Natural killer cell (primary cell): Measurements from ENCODE around the gene TMC5. TPM values are rescaled to one million over a fixed set of nuclear protein-coding genes. Genes with fewer than 3 reads are reported as not detected.
"Not testable (repeated sequence)": the region's sequence is repeated elsewhere in the genome, so short reads cannot be mapped to it uniquely, and the experiment has no call there.

Experiments used
- ATAC-seq, 3 donors: fragments of 150-1000 bp in 2 of 3; fragments of 200-7000 bp in 1 of 3; cut with Tn5 transposase; 1 replicate in 1 of 3; 2 replicates in 2 of 3; pipeline ENCODE4 v1.10.0; 2021; ENCODE audit warnings: mild to moderate bottlenecking in 2 of 3, moderate library complexity in 2 of 3
- DNase-seq, 2 donors: peaks; one replicate each; pipeline versions ENCODE4 v3.0.0 to v3.0.0-alpha.2; 2013 to 2021; ENCODE audit warnings: mixed read lengths in 1 of 2
- H3K27ac ChIP-seq: one replicate; pipeline ENCODE4 v1.5.1; 2013; ENCODE audit warnings: mild to moderate bottlenecking, low read length
- H3K27me3 ChIP-seq: one replicate; pipeline ENCODE4 v1.6.1; 2013; ENCODE audit warnings: low read length; ENCODE audit not compliant: control insufficient read depth, insufficient read depth
- H3K36me3 ChIP-seq: one replicate; pipeline ENCODE4 v1.6.1; 2013; ENCODE audit warnings: low read length; ENCODE audit not compliant: control insufficient read depth, insufficient read depth
- H3K4me1 ChIP-seq: one replicate; pipeline ENCODE4 v1.6.1; 2013; ENCODE audit warnings: low read length; ENCODE audit not compliant: control insufficient read depth, insufficient read depth
- H3K4me3 ChIP-seq: one replicate; pipeline ENCODE4 v1.5.1; 2013; ENCODE audit warnings: low read length
- H3K9me3 ChIP-seq: one replicate; pipeline ENCODE4 v1.6.1; 2013; ENCODE audit warnings: low read length; ENCODE audit not compliant: control insufficient read depth, insufficient read depth
- H3K27ac Mint-ChIP-seq, 2 donors: one replicate each; pipeline ENCODE4 v1.8.0; 2022; ENCODE audit warnings: mild to moderate bottlenecking in 2 of 2, mixed read lengths in 2 of 2, moderate library complexity in 1 of 2
- H3K27me3 Mint-ChIP-seq, 2 donors: one replicate each; pipeline ENCODE4 v1.8.0; 2022; ENCODE audit warnings: low read depth in 2 of 2, mixed read lengths in 2 of 2
- H3K36me3 Mint-ChIP-seq: one replicate; pipeline ENCODE4 v1.8.0; 2022; ENCODE audit warnings: mixed read lengths
- H3K4me1 Mint-ChIP-seq, 2 donors: one replicate each; pipeline ENCODE4 v1.8.0; 2022; ENCODE audit warnings: mixed read lengths in 2 of 2
- H3K4me3 Mint-ChIP-seq: one replicate; pipeline ENCODE4 v1.8.0; 2022; ENCODE audit warnings: mild to moderate bottlenecking, moderate library complexity, mixed read lengths
- H3K9me3 Mint-ChIP-seq, 2 donors: one replicate each; pipeline ENCODE4 v1.8.0; 2022; ENCODE audit warnings: mixed read lengths in 2 of 2
- CTCF ChIP-seq: fragments of 200-600 bp; IDR thresholded peaks from one replicate; pipeline ENCODE4 v1.8.0; 2022; ENCODE audit warnings: antibody characterized with exemption
- WGBS: methylation state at CpG from one replicate; pipeline ENCODE4 v1.1.7; 2013; ENCODE audit warnings: missing lambda C conversion rate; ENCODE audit not compliant: insufficient coverage; 5-methylcytosine and 5-hydroxymethylcytosine counted together
- intact Hi-C: fragments of 100-400 bp; cut with micrococcal nuclease; formaldehyde crosslinking; loops from one replicate; pipeline ENCODE4 v1.14.2; 2022
- total RNA-seq, 4 donors: library from RNA; stranded (reverse); fragments of 120-200 nt in 1 of 4; gene quantifications; one replicate each; pipeline versions ENCODE4 v1.2.3 to v1.2.4, GENCODE V29; 2013 to 2022

TMC5 gene
- total RNA-seq, 3 donors from 2014 or later (not counting 1 experiment from before 2014, with no cell fraction given): not detected

DNA sequence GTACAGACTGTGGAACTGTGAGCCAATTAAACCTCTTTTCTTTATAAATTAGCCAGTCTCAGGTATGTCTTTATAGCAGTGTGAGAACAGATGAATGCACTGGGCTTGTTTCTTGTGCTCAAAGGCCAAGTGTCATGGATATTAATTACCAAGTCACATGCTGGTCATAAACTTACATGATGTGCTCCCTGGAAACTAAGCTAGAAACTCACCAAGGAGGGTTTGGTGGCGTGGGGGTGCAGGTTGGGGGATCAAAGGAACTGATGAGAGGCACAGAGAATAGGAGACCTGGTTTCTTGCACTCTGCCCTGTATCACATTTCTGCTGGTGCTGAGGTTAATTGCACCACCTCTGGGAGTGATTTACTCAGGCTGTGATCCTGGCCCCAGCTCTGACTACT, 31.2 kb upstream of the TMC5 start:
- no peak for TF ChIP-seq CTCF
- Histone ChIP-seq H3K27ac (no peak overlapping the region), H3K36me3 (no peaks in the 10 kb centered on the region), H3K4me3 (no peak overlapping the region), H3K9me3 (no peaks in the 10 kb centered on the region), H3K27me3 (no peaks in the 10 kb centered on the region), H3K4me1 (peaks cover 27% of the 10 kb centered on the region)
- intact Hi-C loops: no loop called here
- peaks cover 0 to 12% of the 10 kb centered on the region in 2 donors for H3K4me1 Mint-ChIP-seq
- no peak for ATAC-seq
- H3K4me3 Mint-ChIP-seq: no peak overlapping the region
- peaks cover 22 to 40% of the 10 kb centered on the region in 2 donors for H3K27me3 Mint-ChIP-seq
- H3K36me3 Mint-ChIP-seq: no peaks in the 10 kb centered on the region
- DNase-seq: no peak
- no peak overlapping the region for H3K27ac Mint-ChIP-seq
- H3K9me3 Mint-ChIP-seq: no peaks in the 10 kb centered on the region
- WGBS: 68% methylated on average over 1 of the region's 1 CpG

DNA sequence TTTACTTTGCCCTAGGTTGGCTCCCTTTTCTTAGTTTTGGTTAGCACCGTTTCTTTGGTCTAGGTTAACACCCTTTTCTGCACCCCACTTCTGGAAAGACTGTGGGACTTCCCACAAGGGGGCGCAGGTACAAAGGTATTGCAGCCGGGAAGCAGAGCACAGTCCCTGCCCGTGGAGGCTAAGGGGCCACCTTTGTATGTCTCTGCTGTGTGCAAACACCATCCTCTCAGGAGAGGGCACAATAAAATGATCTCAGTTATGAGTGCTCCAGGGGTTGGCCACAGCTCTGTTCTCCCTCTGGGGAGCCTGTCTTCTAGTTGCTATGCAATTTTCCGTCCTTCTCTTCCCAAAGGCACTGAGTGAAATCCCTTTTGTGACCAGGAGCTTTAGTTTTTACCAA, 28.4 kb upstream of the TMC5 start:
- Mint-ChIP-seq H3K36me3 (no peaks in the 10 kb centered on the region), H3K4me1 (no peaks in the 10 kb centered on the region), H3K27me3 (peaks cover 8 to 27% of the 10 kb centered on the region in 2 donors), H3K9me3 (no peaks in the 10 kb centered on the region), H3K27ac (no peak overlapping the region), H3K4me3 (no peak overlapping the region)
- peak in 1 of 2 donors; percentile 56 for DNase-seq
- Histone ChIP-seq H3K27me3 (no peaks in the 10 kb centered on the region), H3K27ac (no peak overlapping the region), H3K4me1 (peaks cover under 1% of the 10 kb centered on the region), H3K4me3 (no peak overlapping the region), H3K9me3 (no peaks in the 10 kb centered on the region), H3K36me3 (no peaks in the 10 kb centered on the region)
- ATAC-seq: peak in 2 of 3 donors; percentile 45 to 53
- TF ChIP-seq CTCF: no peak
- 15% methylated on average over 5 of the region's 5 CpGs for WGBS
- intact Hi-C loops: no loop called here

DNA sequence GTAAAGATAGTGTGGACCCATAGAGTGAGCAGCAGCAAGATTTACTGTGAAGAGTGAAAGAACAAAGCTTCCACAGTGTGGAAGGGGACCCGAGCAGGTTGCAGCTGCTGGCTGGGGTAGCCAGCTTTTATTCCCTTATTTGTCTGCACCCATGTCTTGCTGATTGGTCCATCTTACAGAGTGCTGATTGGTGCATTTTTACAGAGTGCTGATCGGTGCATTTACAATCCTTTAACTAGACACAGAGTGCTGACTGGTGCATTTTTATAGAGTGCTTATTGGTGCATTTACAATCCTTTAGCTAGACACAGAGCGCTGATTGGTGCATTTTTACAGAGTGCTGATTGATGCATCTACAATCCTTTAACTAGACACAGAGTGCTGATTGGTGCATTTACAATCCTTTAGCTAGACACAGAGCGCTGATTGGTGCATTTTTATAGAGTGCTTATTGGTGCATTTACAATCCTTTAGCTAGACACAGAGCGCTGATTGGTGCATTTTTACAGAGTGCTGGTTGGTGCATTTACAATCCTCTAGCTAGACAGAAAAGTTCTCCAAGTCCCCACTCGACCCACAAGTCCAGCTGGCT, 26.4 kb upstream of the TMC5 start:
- H3K27me3 Mint-ChIP-seq: peaks cover 4 to 31% of the 10 kb centered on the region in 2 donors

DNA sequence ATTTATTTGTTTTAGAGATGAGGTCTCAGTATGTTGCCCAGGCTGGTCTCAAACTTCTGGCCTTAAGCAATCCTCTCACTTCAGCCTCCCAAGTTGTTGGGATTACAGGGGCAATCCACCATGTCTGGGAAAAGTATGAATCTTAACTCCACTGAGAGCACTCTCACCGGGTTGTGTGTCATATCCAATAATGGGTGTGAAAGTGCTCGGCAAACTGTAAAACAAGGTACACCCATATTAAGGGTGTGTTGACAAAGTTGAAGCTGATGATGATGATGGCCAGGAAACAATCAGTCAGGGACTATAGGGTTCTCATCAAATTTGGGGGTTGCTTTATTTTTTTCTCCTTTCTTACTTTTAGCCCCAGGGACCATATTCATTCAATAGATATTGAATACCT, 25.3 kb upstream of the TMC5 start:
- DNase-seq: no peak
- no peak overlapping the region for H3K27ac ChIP-seq
- no peaks in the 10 kb centered on the region for H3K36me3 Mint-ChIP-seq
- H3K27me3 Mint-ChIP-seq: peaks cover 7 to 42% of the 10 kb centered on the region in 2 donors
- H3K27ac Mint-ChIP-seq: no peak overlapping the region
- no peaks in the 10 kb centered on the region for H3K9me3 ChIP-seq
- no peaks in the 10 kb centered on the region for H3K27me3 ChIP-seq
- ATAC-seq: no peak
- intact Hi-C loops: no loop called here
- no peaks in the 10 kb centered on the region for H3K4me1 Mint-ChIP-seq
- no peak overlapping the region for H3K4me3 ChIP-seq
- TF ChIP-seq CTCF: no peak
- H3K9me3 Mint-ChIP-seq: no peaks in the 10 kb centered on the region
- H3K4me3 Mint-ChIP-seq: no peak overlapping the region
- 96% methylated on average over 2 of the region's 2 CpGs for WGBS
- H3K4me1 ChIP-seq: no peaks in the 10 kb centered on the region
- H3K36me3 ChIP-seq: no peaks in the 10 kb centered on the region

More for the DNA sequence above, 26.4 kb upstream of the TMC5 start:
- H3K36me3 Mint-ChIP-seq, intact Hi-C loops, H3K4me3 Mint-ChIP-seq, H3K9me3 Mint-ChIP-seq, H3K36me3 ChIP-seq, H3K4me1 ChIP-seq, ATAC-seq, H3K27ac Mint-ChIP-seq, H3K9me3 ChIP-seq, H3K27ac ChIP-seq, DNase-seq, H3K4me3 ChIP-seq, H3K4me1 Mint-ChIP-seq, H3K27me3 ChIP-seq: not testable (repeated sequence)
- 84% methylated on average over 6 of the region's 6 CpGs for WGBS
